HepG2 (cell line): Measurements from ENCODE around the gene TPD52L2. TPM values are rescaled to one million over a fixed set of nuclear protein-coding genes. Genes with fewer than 3 reads are reported as not detected.

Experiments
- ELF4 ChIP-seq: sonication (generic); formaldehyde crosslinking; IDR thresholded peaks from 2 replicates; pipeline ENCODE4 v1.5.0; 2020; ENCODE audit warnings: missing genetic modification reagents, mild to moderate bottlenecking, moderate library complexity, borderline replicate concordance
- KMT2A ChIP-seq: sonication (generic); formaldehyde crosslinking; IDR thresholded peaks from 2 replicates; pipeline ENCODE4 v1.4.0; 2020; ENCODE audit warnings: missing genetic modification reagents
- NFKBIZ ChIP-seq: IDR thresholded peaks from 2 replicates; pipeline ENCODE4 v1.6.1; 2018; ENCODE audit warnings: missing genetic modification reagents, missing compliant biosample characterization
- SP140L ChIP-seq: sonication (generic); formaldehyde crosslinking; IDR thresholded peaks from 2 replicates; pipeline ENCODE4 v1.4.0; 2020; ENCODE audit warnings: missing genetic modification reagents, borderline replicate concordance
- ZNF776 ChIP-seq: sonication (generic); formaldehyde crosslinking; IDR thresholded peaks from 2 replicates; pipeline ENCODE4 v1.4.0; 2020; ENCODE audit warnings: mild to moderate bottlenecking, missing genetic modification reagents
- ZSCAN25 ChIP-seq: sonication (generic); formaldehyde crosslinking; IDR thresholded peaks from 2 replicates; pipeline ENCODE4 v1.8.0; 2022; ENCODE audit warnings: mild to moderate bottlenecking, missing genetic modification reagents
- polyA plus RNA-seq, 8 experiments: library from polyadenylated mRNA; depleted of rRNA in 3 of 8; stranded (reverse) in 7 of 8; unstranded in 1 of 8; fragments of >200 nt; fragmentation: Illumina TruSeq in 4 of 8; extraction: Trizol in 4 of 8; gene quantifications; 2 replicates each; pipeline versions ENCODE4 v1.2.1 to v1.2.3, GENCODE V29; 2011 to 2016; ENCODE audit warnings: low read depth in 4 of 8, missing spikeins in 1 of 8, mixed read lengths in 1 of 8; ENCODE audit not compliant: insufficient read depth in 1 of 8
- total RNA-seq, 5 experiments: library from RNA; depleted of rRNA; stranded (reverse); fragments of >200 nt; fragmentation: Illumina TruSeq; extraction: Trizol; gene quantifications; 2 replicates each; pipeline ENCODE4 v1.2.3, GENCODE V29; 2016; ENCODE audit warnings: low read depth in 1 of 5
- TF ChIP-seq, protein P1 (sequence below), 2 experiments: sonication (generic) in 1 of 2; formaldehyde crosslinking in 1 of 2; IDR thresholded peaks; 2 replicates each; pipeline versions ENCODE4 v1.6.1 to v1.9.0; 2014 to 2022; ENCODE audit warnings: antibody characterized with exemption in 1 of 2, borderline replicate concordance in 1 of 2, inconsistent platforms in 1 of 2, low read depth in 1 of 2, missing genetic modification reagents in 1 of 2
- TF ChIP-seq, protein P2 (sequence below): sonication (generic); formaldehyde crosslinking; IDR thresholded peaks from 2 replicates; pipeline ENCODE4 v1.4.0; 2020; ENCODE audit warnings: missing genetic modification reagents
- TF ChIP-seq, protein P3 (sequence below): sonication (generic); formaldehyde crosslinking; IDR thresholded peaks from 2 replicates; pipeline ENCODE4 v1.4.0; 2020; ENCODE audit warnings: missing genetic modification reagents, borderline replicate concordance
- TF ChIP-seq, protein P4 (sequence below): sonication (generic); formaldehyde crosslinking; IDR thresholded peaks from 2 replicates; pipeline ENCODE4 v1.4.0; 2020; ENCODE audit warnings: mild to moderate bottlenecking, low read depth, missing genetic modification reagents
- TF ChIP-seq, protein P5 (sequence below): sonication (generic); formaldehyde crosslinking; IDR thresholded peaks from 2 replicates; pipeline ENCODE4 v1.5.1; 2020; ENCODE audit warnings: mild to moderate bottlenecking, moderate library complexity, missing genetic modification reagents

The TPD52L2 gene
- total and polyA plus RNA-seq, 2 of the 13 experiments (the other 11 are each of a cell fraction or from before 2014, with no cell fraction given), result 156 to 184 TPM

DNA sequence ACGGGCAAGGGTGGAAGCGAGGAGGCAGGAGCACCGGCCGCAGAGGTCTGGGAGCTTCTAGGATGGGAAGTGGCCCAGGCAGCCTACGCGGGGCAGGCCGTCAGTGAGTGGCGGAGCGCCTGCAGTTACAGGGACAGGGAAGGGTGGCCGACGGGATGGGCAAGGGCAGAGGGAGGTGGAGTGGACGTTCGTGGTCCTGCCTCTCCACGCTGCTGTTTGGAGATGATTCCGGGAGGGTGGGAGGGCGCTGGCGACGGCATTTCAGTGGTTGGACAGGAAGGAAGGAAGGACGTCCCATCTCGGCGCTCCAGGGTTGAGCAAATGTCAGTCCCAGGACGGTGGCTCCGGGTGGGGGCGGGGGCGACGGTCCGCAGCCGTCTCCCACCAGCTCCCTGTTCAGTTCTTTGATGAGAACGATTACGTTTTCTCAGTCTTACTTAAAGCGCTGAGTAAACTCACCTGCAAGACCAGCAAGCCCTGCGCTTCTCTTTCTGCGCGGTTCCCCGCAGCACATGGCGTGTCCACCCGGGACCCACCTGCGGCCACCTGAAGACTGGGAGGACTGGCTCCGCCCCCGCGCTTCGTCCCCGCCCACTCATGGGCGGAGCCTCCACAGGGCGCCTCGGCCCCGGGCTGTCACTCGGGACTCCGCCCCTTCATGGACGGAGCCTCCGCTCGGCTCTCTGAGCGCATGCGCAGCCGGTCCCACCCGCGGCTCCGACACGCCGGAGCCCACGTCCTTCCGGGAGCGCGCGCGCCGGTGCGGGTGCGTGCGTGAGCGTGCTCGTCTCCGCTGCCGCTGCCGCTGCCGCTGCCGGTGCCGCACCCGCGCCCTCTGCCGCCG, 29.5 kb downstream of the TPD52L2 start, which contains the start of gene DNAJC5 (continued):
- TF ChIP-seq SP140L (CRISPR knock-in tag) (0 out of 2 replicates have a peak, but pooled peaks have one; percentile 25), KMT2A (CRISPR knock-in tag) (peak; percentile 63; the same call in 1 of the 2 replicates), ELF4 (no peak), ZSCAN25 (CRISPR knock-in tag) (peak; percentile 60), ZNF776 (CRISPR knock-in tag) (peak; percentile 42; the same call in 1 of the 2 replicates), NFKBIZ (CRISPR knock-in tag) (peak; percentile 68)
- TF ChIP-seq, protein P1, sequence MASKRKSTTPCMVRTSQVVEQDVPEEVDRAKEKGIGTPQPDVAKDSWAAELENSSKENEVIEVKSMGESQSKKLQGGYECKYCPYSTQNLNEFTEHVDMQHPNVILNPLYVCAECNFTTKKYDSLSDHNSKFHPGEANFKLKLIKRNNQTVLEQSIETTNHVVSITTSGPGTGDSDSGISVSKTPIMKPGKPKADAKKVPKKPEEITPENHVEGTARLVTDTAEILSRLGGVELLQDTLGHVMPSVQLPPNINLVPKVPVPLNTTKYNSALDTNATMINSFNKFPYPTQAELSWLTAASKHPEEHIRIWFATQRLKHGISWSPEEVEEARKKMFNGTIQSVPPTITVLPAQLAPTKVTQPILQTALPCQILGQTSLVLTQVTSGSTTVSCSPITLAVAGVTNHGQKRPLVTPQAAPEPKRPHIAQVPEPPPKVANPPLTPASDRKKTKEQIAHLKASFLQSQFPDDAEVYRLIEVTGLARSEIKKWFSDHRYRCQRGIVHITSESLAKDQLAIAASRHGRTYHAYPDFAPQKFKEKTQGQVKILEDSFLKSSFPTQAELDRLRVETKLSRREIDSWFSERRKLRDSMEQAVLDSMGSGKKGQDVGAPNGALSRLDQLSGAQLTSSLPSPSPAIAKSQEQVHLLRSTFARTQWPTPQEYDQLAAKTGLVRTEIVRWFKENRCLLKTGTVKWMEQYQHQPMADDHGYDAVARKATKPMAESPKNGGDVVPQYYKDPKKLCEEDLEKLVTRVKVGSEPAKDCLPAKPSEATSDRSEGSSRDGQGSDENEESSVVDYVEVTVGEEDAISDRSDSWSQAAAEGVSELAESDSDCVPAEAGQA (IDR thresholded peaks at IDR 0.05; ENCODE audit: low read depth), result peak; percentile 1; the same call in 1 of the 2 replicates
- TF ChIP-seq, protein P1 (CRISPR knock-in tag; IDR thresholded peaks at IDR 0.05; ENCODE audit: borderline replicate concordance), result no peak; the same call in 1 of the 2 replicates
- TF ChIP-seq, protein P2, sequence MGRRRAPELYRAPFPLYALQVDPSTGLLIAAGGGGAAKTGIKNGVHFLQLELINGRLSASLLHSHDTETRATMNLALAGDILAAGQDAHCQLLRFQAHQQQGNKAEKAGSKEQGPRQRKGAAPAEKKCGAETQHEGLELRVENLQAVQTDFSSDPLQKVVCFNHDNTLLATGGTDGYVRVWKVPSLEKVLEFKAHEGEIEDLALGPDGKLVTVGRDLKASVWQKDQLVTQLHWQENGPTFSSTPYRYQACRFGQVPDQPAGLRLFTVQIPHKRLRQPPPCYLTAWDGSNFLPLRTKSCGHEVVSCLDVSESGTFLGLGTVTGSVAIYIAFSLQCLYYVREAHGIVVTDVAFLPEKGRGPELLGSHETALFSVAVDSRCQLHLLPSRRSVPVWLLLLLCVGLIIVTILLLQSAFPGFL (CRISPR knock-in tag), result no peak
- TF ChIP-seq, protein P3, sequence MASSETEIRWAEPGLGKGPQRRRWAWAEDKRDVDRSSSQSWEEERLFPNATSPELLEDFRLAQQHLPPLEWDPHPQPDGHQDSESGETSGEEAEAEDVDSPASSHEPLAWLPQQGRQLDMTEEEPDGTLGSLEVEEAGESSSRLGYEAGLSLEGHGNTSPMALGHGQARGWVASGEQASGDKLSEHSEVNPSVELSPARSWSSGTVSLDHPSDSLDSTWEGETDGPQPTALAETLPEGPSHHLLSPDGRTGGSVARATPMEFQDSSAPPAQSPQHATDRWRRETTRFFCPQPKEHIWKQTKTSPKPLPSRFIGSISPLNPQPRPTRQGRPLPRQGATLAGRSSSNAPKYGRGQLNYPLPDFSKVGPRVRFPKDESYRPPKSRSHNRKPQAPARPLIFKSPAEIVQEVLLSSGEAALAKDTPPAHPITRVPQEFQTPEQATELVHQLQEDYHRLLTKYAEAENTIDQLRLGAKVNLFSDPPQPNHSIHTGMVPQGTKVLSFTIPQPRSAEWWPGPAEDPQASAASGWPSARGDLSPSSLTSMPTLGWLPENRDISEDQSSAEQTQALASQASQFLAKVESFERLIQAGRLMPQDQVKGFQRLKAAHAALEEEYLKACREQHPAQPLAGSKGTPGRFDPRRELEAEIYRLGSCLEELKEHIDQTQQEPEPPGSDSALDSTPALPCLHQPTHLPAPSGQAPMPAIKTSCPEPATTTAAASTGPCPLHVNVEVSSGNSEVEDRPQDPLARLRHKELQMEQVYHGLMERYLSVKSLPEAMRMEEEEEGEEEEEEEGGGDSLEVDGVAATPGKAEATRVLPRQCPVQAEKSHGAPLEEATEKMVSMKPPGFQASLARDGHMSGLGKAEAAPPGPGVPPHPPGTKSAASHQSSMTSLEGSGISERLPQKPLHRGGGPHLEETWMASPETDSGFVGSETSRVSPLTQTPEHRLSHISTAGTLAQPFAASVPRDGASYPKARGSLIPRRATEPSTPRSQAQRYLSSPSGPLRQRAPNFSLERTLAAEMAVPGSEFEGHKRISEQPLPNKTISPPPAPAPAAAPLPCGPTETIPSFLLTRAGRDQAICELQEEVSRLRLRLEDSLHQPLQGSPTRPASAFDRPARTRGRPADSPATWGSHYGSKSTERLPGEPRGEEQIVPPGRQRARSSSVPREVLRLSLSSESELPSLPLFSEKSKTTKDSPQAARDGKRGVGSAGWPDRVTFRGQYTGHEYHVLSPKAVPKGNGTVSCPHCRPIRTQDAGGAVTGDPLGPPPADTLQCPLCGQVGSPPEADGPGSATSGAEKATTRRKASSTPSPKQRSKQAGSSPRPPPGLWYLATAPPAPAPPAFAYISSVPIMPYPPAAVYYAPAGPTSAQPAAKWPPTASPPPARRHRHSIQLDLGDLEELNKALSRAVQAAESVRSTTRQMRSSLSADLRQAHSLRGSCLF (CRISPR knock-in tag), result no peak
- TF ChIP-seq, protein P4, sequence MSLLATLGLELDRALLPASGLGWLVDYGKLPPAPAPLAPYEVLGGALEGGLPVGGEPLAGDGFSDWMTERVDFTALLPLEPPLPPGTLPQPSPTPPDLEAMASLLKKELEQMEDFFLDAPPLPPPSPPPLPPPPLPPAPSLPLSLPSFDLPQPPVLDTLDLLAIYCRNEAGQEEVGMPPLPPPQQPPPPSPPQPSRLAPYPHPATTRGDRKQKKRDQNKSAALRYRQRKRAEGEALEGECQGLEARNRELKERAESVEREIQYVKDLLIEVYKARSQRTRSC (CRISPR knock-in tag), result 0 out of 2 replicates have a peak, but pooled peaks have one; percentile 5
- TF ChIP-seq, protein P5, sequence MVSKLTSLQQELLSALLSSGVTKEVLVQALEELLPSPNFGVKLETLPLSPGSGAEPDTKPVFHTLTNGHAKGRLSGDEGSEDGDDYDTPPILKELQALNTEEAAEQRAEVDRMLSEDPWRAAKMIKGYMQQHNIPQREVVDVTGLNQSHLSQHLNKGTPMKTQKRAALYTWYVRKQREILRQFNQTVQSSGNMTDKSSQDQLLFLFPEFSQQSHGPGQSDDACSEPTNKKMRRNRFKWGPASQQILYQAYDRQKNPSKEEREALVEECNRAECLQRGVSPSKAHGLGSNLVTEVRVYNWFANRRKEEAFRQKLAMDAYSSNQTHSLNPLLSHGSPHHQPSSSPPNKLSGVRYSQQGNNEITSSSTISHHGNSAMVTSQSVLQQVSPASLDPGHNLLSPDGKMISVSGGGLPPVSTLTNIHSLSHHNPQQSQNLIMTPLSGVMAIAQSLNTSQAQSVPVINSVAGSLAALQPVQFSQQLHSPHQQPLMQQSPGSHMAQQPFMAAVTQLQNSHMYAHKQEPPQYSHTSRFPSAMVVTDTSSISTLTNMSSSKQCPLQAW (CRISPR knock-in tag), result no peak
